HCT116 (cell line): ENCODE measurements around the gene XYLT2. TPM values are rescaled to one million over a fixed set of nuclear protein-coding genes. Genes with fewer than 3 reads are reported as not detected.

Experiments used
- ATAC-seq: fragments of 200-7000 bp; cut with Tn5 transposase; 2 replicates; pipeline ENCODE4 v1.9.1; 2020; ENCODE audit warnings: mild to moderate bottlenecking, moderate library complexity
- BruUV-seq: library from RNA; stranded (reverse); fragments of 400-500 nt; replicated peaks from 2 replicates; lab custom pipeline; 2021; lab: Mats Ljungman, UMichigan
- CTCF ChIA-PET: fragments of 300-600 bp; sonication (Branson Sonifier 250); formaldehyde crosslinking; loops from one replicate; lab custom pipeline; 2021; ENCODE audit warnings: antibody characterized with exemption; lab: Charles Lee
- POLR2A ChIA-PET: fragments of 300-600, 350-600 bp; sonication (Branson Sonifier 250); formaldehyde crosslinking; loops from one replicate; lab custom pipeline; 2021; ENCODE audit warnings: antibody characterized with exemption; lab: Charles Lee
- RAD21 ChIA-PET, 2 experiments: fragments of 300-600 bp; sonication (Branson Sonifier 250); formaldehyde crosslinking; loops; one replicate each; lab custom pipeline; 2023; ENCODE audit warnings: low total read pairs in 2 of 2; ENCODE audit not compliant: uncharacterized antibody in 2 of 2, unreplicated experiment in 2 of 2, low non-redundant PET in 1 of 2; lab: Charles Lee
- DNase-seq: peaks from one replicate; pipeline ENCODE4 v3.0.0-alpha.2; 2010; ENCODE audit warnings: low read depth, low spot score
- H2AFZ ChIP-seq: fragments of 200-600 bp; shearing (Covaris generic), sonication (generic); 2 replicates; pipeline ENCODE4 v1.6.1; 2017; ENCODE audit warnings: low read depth, mixed run types, mixed read lengths, antibody characterized with exemption, low read length; ENCODE audit not compliant: poor library complexity, severe bottlenecking
- H3K27ac ChIP-seq: 2 replicates; pipeline ENCODE4 v1.5.1; 2012; ENCODE audit warnings: low read depth, low read length
- H3K27me3 ChIP-seq: fragments of 200-600 bp; sonication (generic); 2 replicates; pipeline ENCODE4 v1.6.1; 2016; ENCODE audit warnings: mixed run types, low read length, mixed read lengths; ENCODE audit not compliant: insufficient read depth
- H3K36me3 ChIP-seq, 2 experiments: fragments of 200-500 bp in 1 of 2; fragments of 200-600 bp in 1 of 2; sonication (Bioruptor generic) in 1 of 2; sonication (generic) in 1 of 2; 2 replicates each; pipeline versions ENCODE4 v1.5.1 to v1.6.1; 2014 to 2016; ENCODE audit warnings: low read length in 2 of 2, inconsistent platforms in 1 of 2, mixed read lengths in 1 of 2, mixed run types in 1 of 2; ENCODE audit not compliant: insufficient read depth in 2 of 2, control insufficient read depth in 1 of 2
- H3K4me1 ChIP-seq, 2 experiments: fragments of 200-600 bp in 1 of 2; sonication (generic) in 1 of 2; 2 replicates each; pipeline versions ENCODE4 v1.5.1 to v1.6.1; 2012 to 2017; ENCODE audit warnings: low read length in 2 of 2, inconsistent platforms in 1 of 2, mild to moderate bottlenecking in 1 of 2, mixed read lengths in 1 of 2, mixed run types in 1 of 2, moderate library complexity in 1 of 2; ENCODE audit not compliant: insufficient read depth in 2 of 2, control insufficient read depth in 1 of 2
- H3K4me2 ChIP-seq: fragments of 200-600 bp; sonication (generic); 2 replicates; pipeline ENCODE4 v1.6.1; 2017; ENCODE audit warnings: mixed run types, low read length, mixed read lengths
- H3K4me3 ChIP-seq, 2 experiments: fragments of 200-600 bp in 1 of 2; sonication (generic) in 1 of 2; replicated peaks in 1 of 2; 2 replicates each; pipeline ENCODE4 v1.5.1; 2011 to 2016; ENCODE audit warnings: low read length in 2 of 2, control low read depth in 1 of 2, low read depth in 1 of 2, mild to moderate bottlenecking in 1 of 2, mixed read lengths in 1 of 2, mixed run types in 1 of 2
- H3K79me2 ChIP-seq: fragments of 200-600 bp; sonication (generic); 2 replicates; pipeline ENCODE4 v1.6.1; 2017; ENCODE audit warnings: mild to moderate bottlenecking, mixed run types, low read length, moderate library complexity, mixed read lengths; ENCODE audit not compliant: insufficient read depth
- H3K9ac ChIP-seq: fragments of 200-600 bp; sonication (generic); 2 replicates; pipeline ENCODE4 v1.6.1; 2016; ENCODE audit warnings: low read length, mixed read lengths
- H3K9me2 ChIP-seq: fragments of 200-600 bp; sonication (generic), shearing (Covaris generic); 2 replicates; pipeline ENCODE4 v1.6.1; 2017; ENCODE audit warnings: mixed run types, mild to moderate bottlenecking, moderate library complexity; ENCODE audit not compliant: insufficient read depth
- H3K9me3 ChIP-seq, 2 experiments: fragments of 200-500 bp in 1 of 2; fragments of 200-600 bp in 1 of 2; sonication (Bioruptor generic) in 1 of 2; sonication (generic) in 1 of 2; 2 replicates each; pipeline ENCODE4 v1.6.1; 2014 to 2017; ENCODE audit warnings: low read length in 2 of 2, mixed read lengths in 2 of 2, inconsistent platforms in 1 of 2, low read depth in 1 of 2, mild to moderate bottlenecking in 1 of 2, mixed run types in 1 of 2, moderate library complexity in 1 of 2; ENCODE audit not compliant: control insufficient read depth in 1 of 2, insufficient read depth in 1 of 2
- H4K20me1 ChIP-seq: fragments of 200-600 bp; sonication (generic), shearing (Covaris generic); 2 replicates; pipeline ENCODE4 v1.6.1; 2017; ENCODE audit warnings: mixed run types, mild to moderate bottlenecking, moderate library complexity; ENCODE audit not compliant: insufficient read depth
- CBX3 ChIP-seq: IDR thresholded peaks from 2 replicates; pipeline ENCODE4 v1.6.1; 2012; ENCODE audit warnings: low read depth
- CEBPB ChIP-seq: IDR thresholded peaks from 2 replicates; pipeline ENCODE4 v1.6.1; 2012; ENCODE audit warnings: low read depth
- POLR2AphosphoS5 ChIP-seq: IDR thresholded peaks from 2 replicates; pipeline ENCODE4 v1.6.1; 2011; ENCODE audit warnings: mild to moderate bottlenecking, low read depth, low read length, moderate library complexity
- RAD21 ChIP-seq: IDR thresholded peaks from 2 replicates; pipeline ENCODE4 v1.6.1; 2012; ENCODE audit warnings: low read depth, mild to moderate bottlenecking
- SRF ChIP-seq: IDR thresholded peaks from 2 replicates; pipeline ENCODE4 v1.6.1; 2012; ENCODE audit warnings: low read depth
- YY1 ChIP-seq: IDR thresholded peaks from 2 replicates; pipeline ENCODE4 v1.6.1; 2011; ENCODE audit warnings: low read length, low read depth, moderate library complexity, mild to moderate bottlenecking; ENCODE audit not compliant: insufficient replicate concordance; ENCODE audit errors: extremely low read depth
- ZBTB33 ChIP-seq: IDR thresholded peaks from 2 replicates; pipeline ENCODE4 v1.6.1; 2011; ENCODE audit warnings: mild to moderate bottlenecking, low read length, moderate library complexity; ENCODE audit not compliant: insufficient replicate concordance; ENCODE audit errors: extremely low read depth
- intact Hi-C: fragments of 100-400 bp; cut with micrococcal nuclease; formaldehyde crosslinking; loops from 2 replicates; pipeline ENCODE4 v1.10.0; 2022
- total RNA-seq: library from RNA; stranded (reverse); gene quantifications from one replicate; pipeline ENCODE4 v1.2.1, GENCODE V29; 2021; ENCODE audit not compliant: unreplicated experiment

XYLT2 gene
- total RNA-seq, 1 experiment from 2014 or later = 37.5 TPM

- H4K20me1 ChIP-seq = no peaks in the 10 kb centered on the region
- POLR2A ChIA-PET = interaction anchor here (1.4 to 1.7 kb wide), 3 partner anchors 9 to 16 kb away, joined by 3 to 6 read pairs (median 4); partner anchors contain the start of gene LRRC59
- peaks cover 51 to 75% of the 10 kb centered on the region in 2 experiments for H3K36me3 ChIP-seq
- BruUV-seq = TSS peak; percentile 27
- no peak overlapping the region for H3K27ac ChIP-seq
- RAD21 ChIA-PET = no interaction called here
- no peak overlapping the region for H2AFZ ChIP-seq
- CTCF ChIA-PET = interaction anchor here (0.8 to 2.0 kb wide), 2 partner anchors 16 to 19 kb away, joined by 5 to 11 read pairs; partner anchors contain the start of gene LRRC59
- H3K9me3 ChIP-seq = no peaks in the 10 kb centered on the region
- H3K9ac ChIP-seq = no peak overlapping the region
- peaks cover 22% of the 10 kb centered on the region for H3K79me2 ChIP-seq
- ATAC-seq (0 out of 2 replicates have a peak, but pooled peaks have one; percentile 10), DNase-seq (no peak)
- intact Hi-C loops = no loop called here
- no peaks in the 10 kb centered on the region for H3K4me1 ChIP-seq
- no peaks in the 10 kb centered on the region for H3K27me3 ChIP-seq
- H3K4me2 ChIP-seq = no peak overlapping the region
- TF ChIP-seq RAD21 (no peak), CBX3 (no peak)
- no peaks in the 10 kb centered on the region for H3K9me2 ChIP-seq
- no peak overlapping the region for H3K4me3 ChIP-seq
These were observed 35.4 kb downstream of the XYLT2 start for GRCh38 chr17:50381260-50381815.

- DNase-seq (no peak), ATAC-seq (no peak)
- Histone ChIP-seq H3K4me3 (no peak overlapping the region), H2AFZ (no peak overlapping the region), H3K9me3 (no peaks in the 10 kb centered on the region), H3K4me1 (no peaks in the 10 kb centered on the region), H3K27ac (no peak overlapping the region), H3K9me2 (no peaks in the 10 kb centered on the region), H3K27me3 (no peaks in the 10 kb centered on the region), H3K79me2 (peaks cover 26% of the 10 kb centered on the region), H3K9ac (no peak overlapping the region), H4K20me1 (no peaks in the 10 kb centered on the region), H3K4me2 (no peak overlapping the region), H3K36me3 (peaks cover 56 to 80% of the 10 kb centered on the region in 2 experiments)
- no peak for TF ChIP-seq SRF
- no peak for TF ChIP-seq ZBTB33
- 0 out of 2 replicates have a peak, but pooled peaks have one; percentile 18 for TF ChIP-seq CEBPB
- no peak for TF ChIP-seq YY1
- 0 out of 2 replicates have a peak, but pooled peaks have one; percentile 6 for TF ChIP-seq POLR2AphosphoS5
- CTCF ChIA-PET = interaction anchor here (2.0 kb wide), 1 partner anchor 15 kb away, joined by 11 read pairs; the partner anchor contains the start of gene LRRC59
- RAD21 ChIA-PET = no interaction called here
- intact Hi-C loops = no loop called here
- POLR2A ChIA-PET = interaction anchor here (1.4 to 1.7 kb wide), 4 partner anchors 9 to 20 kb away, joined by 3 to 6 read pairs (median 4); partner anchors contain the start of gene LRRC59
- no TSS peak for BruUV-seq
These were observed 36.0 kb downstream of the XYLT2 start for GRCh38 chr17:50381920-50382319.
